NCI-H1092 treated with DMSO at 0.1 percent for 48 hours (cell line): Measurements from ENCODE around the gene CHCHD1.
"Not testable (repeated sequence)": the region's sequence is repeated elsewhere in the genome, so short reads cannot be mapped to it uniquely, and the experiment has no call there.

Source experiments
- DNase-seq: peaks from one replicate; lab custom pipeline; 2025; lab: John Stamatoyannopoulos, UW

CHCHD1 gene

GRCh38 chr10:73769396-73769795, 12.5 kb upstream of the CHCHD1 start:
- DNase-seq = no peak

DNA sequence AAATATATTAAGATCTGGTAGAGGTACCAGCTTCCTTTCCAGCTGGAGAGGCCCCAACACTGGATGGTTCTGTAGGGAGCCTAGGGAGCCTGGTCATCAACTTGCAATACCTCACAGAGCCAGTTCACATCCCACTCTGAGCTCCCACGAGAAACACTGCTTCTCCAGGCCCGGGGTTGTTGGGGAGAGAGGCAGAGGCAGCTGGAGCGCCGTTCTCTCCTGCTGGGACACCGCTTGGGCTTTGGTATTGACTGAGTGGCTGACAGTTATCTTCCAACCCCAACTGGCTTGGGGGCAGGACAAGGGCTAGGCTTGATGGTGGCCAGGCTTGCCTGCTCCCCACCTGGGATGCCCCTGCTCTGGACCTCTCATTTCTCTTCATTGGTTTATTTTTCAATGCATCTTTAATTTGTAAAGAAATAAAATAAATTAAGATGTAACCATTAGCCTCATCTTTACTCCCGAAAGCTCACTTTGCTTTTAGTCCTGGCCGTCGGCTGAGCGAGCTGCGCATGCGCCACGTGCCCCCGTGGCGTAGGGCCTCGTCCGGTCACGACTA, 10.0 kb upstream of the CHCHD1 start:
- peak; percentile 51 for DNase-seq

GRCh38 chr10:73772281-73773151, 9.3 kb upstream of the CHCHD1 start:
- peak; percentile 70 for DNase-seq

GRCh38 chr10:73773152-73773879, 8.5 kb upstream of the CHCHD1 start:
- peak; percentile 47 for DNase-seq

DNA sequence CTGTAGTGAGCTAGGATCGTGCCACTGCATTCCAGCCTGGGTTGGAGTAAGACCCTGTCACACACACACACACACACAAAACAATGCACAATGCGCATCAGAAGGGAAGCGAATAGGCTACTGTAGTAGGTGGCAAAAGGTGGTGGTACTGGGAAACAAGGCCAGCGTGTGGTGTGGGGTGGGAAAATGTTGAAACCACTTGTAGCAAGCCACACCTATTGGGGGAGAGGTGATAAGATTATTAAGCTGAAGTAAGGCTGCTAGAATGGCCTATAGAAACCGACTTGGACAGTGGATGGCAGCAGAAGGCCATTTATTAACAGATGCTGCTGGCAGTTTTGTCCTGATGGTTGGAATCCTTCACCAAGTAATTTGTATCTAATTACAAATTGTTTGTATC, 7.2 kb upstream of the CHCHD1 start:
- DNase-seq = no peak

- DNase-seq = no peak
These were observed 2.8 kb upstream of the CHCHD1 start for GRCh38 chr10:73779018-73779417.

DNA sequence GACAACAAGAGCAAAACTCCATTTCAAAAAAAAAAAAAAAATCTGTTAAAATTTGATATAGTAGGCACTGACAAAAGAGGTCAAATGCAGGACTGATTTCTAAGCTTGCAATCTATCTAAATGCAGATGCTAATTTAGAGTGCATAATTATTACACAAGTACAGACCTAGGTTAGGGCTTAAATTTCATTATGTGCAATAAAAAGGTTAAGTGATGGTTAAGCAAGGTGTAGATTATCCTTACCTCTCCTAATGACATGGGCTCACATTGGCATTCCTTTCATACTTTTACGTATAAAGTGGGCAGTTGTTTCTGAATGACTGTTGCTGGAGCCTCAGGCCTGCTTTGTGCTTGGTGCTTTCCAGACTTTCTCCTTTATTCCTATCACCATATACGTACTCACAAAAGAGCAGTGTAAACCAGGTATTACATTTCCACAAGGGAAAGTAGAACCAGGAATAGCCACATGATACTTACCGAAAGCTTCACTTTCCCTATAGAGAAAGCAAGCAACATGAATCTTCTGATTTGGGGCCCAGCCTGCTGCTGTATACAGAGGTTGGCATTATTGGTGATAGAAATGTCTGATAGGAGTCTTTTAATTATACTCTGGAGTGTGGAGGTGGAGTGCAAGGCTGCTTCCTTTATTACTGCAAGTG, 2.2 kb upstream of the CHCHD1 start:
- DNase-seq = no peak

GRCh38 chr10:73780301-73780700, 1.5 kb upstream of the CHCHD1 start:
- DNase-seq = no peak

- no peak for DNase-seq
These were observed 882 bp upstream of the CHCHD1 start for GRCh38 chr10:73780966-73781365.

DNA sequence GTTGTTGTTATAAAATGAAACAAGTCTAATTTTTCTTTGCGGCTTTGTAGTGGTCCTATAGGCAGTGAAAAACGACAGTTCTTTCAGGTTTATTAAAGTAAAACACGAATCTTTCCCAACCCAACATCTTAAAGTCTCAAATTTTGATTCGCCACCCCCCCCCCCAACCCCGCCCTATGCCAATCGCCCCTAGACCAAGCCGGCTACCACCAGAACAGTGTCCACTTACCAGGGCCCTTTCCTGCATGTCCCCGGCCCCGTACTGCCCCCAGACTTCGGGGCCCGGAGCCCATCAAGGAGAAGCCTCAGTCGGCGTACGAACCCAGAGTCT, 335 bp upstream of the CHCHD1 start:
- no peak for DNase-seq

- DNase-seq = no peak
These were observed 869 bp downstream of the CHCHD1 start for GRCh38 chr10:73782749-73783085.

DNA sequence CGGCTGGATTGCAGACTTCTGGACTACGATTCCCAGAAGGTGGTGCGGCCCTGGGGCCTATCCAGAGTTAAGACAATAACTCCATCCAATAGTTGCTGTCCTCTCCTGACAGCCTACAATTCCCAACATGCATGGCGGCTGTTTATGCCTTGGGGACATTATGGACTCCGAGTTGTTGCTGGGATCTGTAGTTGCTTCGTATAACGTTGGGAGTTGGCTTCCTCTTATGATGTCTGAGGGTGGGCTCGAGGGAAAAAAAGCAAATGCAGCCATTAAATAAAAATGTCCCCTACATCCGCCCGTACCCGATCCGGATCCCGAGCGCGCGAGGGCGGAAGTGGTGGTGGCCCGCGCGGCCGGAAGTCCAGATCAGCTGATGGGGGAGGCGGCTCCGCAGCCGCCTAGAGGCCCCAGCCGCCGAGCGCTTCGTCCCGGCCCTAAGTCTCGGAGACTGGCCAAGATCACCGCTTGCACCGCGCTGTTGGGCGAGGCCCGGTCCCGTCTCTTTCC, 3.4 kb downstream of the CHCHD1 start, which contains the start of gene ZSWIM8:
TSS of gene ZSWIM8 (plus strand) at position 396 of the 510 bp plus-strand sequence. CDS start 273 bp downstream, outside the sequence.
- peak; percentile 87 for DNase-seq

DNA sequence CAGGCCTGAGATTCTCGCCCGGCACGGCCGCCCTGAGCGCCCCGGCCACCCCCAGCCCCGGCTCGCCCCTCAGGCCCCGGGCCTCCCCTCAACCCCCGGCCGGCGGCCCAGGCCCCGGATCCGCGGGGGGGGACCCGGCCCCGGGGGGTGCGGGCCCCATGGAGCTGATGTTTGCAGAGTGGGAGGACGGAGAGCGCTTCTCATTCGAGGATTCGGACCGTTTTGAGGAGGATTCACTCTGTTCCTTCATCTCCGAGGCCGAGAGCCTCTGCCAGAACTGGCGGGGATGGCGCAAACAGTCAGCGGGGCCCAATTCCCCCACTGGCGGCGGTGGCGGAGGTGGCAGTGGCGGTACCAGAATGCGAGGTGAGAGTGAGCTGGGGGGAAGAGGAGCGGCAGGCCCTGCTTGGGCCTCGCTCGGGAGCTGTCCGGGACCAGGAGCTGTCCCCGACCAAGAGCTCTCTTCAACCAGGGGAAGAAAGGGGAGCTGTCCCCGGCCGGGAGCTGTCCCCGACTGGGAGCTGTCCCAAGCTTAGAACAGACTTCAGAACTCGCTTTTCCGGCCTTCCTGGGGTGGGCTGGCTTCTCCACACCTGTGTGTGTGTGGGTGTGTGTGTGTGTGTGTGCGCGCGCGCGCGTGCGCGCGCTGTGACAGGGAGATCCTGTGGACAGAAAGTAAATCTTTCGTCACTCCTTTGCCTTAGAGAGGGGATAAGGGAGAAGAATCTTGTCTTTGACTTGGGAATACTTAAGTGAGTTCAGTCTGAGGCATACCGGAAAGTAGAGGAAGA, 4.1 kb downstream of the CHCHD1 start:
- no peak for DNase-seq

DNA sequence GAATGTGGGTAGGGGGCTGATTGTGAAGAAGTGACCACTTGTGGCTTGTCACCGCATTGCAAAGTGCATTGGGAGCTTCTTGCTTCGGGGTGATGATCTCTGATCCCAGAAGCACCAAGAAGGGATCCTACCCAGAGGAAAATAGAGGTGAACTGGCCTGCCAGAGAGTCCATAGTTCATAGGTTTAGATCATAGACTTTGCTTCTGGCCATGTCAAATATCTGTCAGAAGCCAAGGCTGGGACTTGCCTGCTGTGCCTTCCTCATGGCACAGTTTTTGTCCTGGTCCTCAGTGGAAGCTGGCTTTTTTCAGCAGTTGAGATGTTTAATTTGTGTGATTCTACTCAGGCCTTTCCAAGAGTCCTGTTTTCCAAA, 4.7 kb downstream of the CHCHD1 start:
- no peak for DNase-seq

DNA sequence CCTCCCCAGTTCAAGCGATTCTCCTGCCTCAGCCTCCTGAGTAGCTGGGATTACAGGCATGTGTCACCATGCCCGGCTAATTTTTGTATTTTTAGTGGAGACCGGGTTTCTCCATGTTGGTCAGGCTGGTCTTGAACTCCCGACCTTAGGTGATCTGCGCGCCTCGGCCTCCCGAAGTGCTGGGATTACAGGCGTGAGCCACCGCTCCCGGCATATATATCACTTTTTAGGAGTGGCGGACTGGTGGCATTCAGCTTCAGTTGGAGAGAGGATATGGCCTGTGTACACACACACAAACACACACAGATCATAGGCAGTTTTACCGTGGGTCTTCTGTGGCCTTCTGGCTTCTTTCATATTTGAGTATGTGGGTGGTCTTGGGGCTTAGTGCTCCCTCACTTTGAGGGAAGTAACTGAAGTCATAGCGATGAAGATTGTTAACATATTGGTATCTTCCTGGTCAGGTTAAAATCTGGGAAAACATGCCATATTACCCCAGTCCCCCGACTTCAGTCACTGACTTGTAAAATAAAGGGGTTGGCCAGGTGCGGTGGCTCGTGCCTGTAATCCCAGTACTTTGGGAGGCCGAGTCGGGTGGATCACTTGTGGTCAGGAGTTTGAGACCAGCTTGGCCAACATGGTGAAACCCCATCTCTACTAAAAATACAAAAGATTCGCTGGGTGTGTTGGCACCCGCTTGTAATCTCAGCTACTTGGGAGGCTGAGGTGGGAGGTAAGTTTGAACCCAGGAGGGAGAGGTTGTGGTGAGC, 5.4 kb downstream of the CHCHD1 start:
- not testable (repeated sequence) for DNase-seq

GRCh38 chr10:73788864-73789658, 7.2 kb downstream of the CHCHD1 start:
- no peak for DNase-seq

- no peak for DNase-seq
These were observed 7.8 kb downstream of the CHCHD1 start for GRCh38 chr10:73789659-73790055.

- DNase-seq = no peak
These were observed 9.2 kb downstream of the CHCHD1 start for GRCh38 chr10:73790886-73791625.

DNA sequence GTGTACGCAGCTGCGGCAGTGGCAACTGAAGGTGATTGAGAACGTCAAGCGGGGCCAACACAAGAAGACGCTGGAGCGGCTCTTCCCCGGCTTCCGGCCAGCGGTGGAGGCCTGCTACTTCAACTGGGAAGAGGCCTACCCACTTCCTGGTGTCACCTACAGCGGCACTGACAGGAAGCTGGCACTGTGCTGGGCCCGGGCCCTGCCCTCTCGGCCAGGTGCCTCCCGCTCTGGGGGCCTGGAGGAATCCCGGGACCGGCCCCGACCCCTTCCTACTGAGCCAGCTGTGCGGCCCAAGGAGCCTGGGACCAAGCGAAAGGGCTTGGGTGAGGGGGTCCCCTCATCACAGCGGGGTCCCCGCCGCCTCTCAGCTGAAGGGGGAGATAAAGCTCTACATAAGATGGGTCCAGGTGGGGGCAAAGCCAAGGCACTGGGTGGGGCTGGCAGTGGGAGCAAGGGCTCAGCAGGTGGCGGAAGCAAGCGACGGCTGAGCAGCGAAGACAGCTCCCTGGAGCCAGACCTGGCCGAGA, 10.1 kb downstream of the CHCHD1 start:
- DNase-seq = no peak
